ENCODE results near the gene BOK. TPM values are rescaled to one million over a fixed set of nuclear protein-coding genes. Genes with fewer than 3 reads are reported as not detected.

The BOK gene
- total RNA-seq, 1 donor from 2014 or later, result 6.9 TPM

- H3K4me3 Mint-ChIP-seq, result peak overlapping the region; percentile 86
- peaks cover 9% of the 10 kb centered on the region for H3K4me1 Mint-ChIP-seq
- H3K27ac Mint-ChIP-seq (ENCODE audit: unreplicated experiment), result no peak overlapping the region
- peaks cover 4% of the 10 kb centered on the region for H3K36me3 Mint-ChIP-seq (ENCODE audit: low read depth)
- peaks cover 33% of the 10 kb centered on the region for H3K27me3 Mint-ChIP-seq (ENCODE audit: low read depth)
- no peak for TF ChIP-seq CTCF (conservative IDR thresholded peaks at IDR 0.05)
- peaks cover 3% of the 10 kb centered on the region for H3K9me3 Mint-ChIP-seq
- no peak for DNase-seq (ENCODE audit: low read depth, low spot score)
Measured at GRCh38 chr2:241559323-241560161, 997 bp downstream of the BOK start.

GRCh38 chr2:241560162-241560882 lies 1.8 kb downstream of the BOK start:
- Mint-ChIP-seq H3K4me1 (peaks cover 9% of the 10 kb centered on the region), H3K9me3 (peaks cover 3% of the 10 kb centered on the region), H3K27ac (ENCODE audit: unreplicated experiment) (no peak overlapping the region), H3K27me3 (ENCODE audit: low read depth) (peaks cover 33% of the 10 kb centered on the region), H3K36me3 (ENCODE audit: low read depth) (peaks cover 4% of the 10 kb centered on the region), H3K4me3 (peak overlapping the region; percentile 86)
- TF ChIP-seq CTCF (conservative IDR thresholded peaks at IDR 0.05), result no peak
- no peak for DNase-seq (ENCODE audit: low read depth, low spot score)

- Mint-ChIP-seq H3K4me1 (peaks cover 9% of the 10 kb centered on the region), H3K4me3 (peak overlapping the region; percentile 86), H3K36me3 (ENCODE audit: low read depth) (peaks cover 4% of the 10 kb centered on the region), H3K27me3 (ENCODE audit: low read depth) (peaks cover 29% of the 10 kb centered on the region), H3K27ac (ENCODE audit: unreplicated experiment) (no peak overlapping the region), H3K9me3 (peaks cover 3% of the 10 kb centered on the region)
- TF ChIP-seq CTCF (conservative IDR thresholded peaks at IDR 0.05), result no peak
- DNase-seq (ENCODE audit: low read depth, low spot score), result no peak
Measured at GRCh38 chr2:241560883-241561474, 2.4 kb downstream of the BOK start.

GRCh38 chr2:241561832-241562231 lies 3.3 kb downstream of the BOK start:
- TF ChIP-seq CTCF (conservative IDR thresholded peaks at IDR 0.05), result no peak
- H3K4me3 Mint-ChIP-seq, result peak overlapping the region; percentile 34
- H3K27ac Mint-ChIP-seq (ENCODE audit: unreplicated experiment), result no peak overlapping the region
- H3K36me3 Mint-ChIP-seq (ENCODE audit: low read depth), result peaks cover 4% of the 10 kb centered on the region
- peaks cover 3% of the 10 kb centered on the region for H3K9me3 Mint-ChIP-seq
- DNase-seq (ENCODE audit: low read depth, low spot score), result no peak
- peaks cover 9% of the 10 kb centered on the region for H3K4me1 Mint-ChIP-seq
- peaks cover 24% of the 10 kb centered on the region for H3K27me3 Mint-ChIP-seq (ENCODE audit: low read depth)

- peaks cover 3% of the 10 kb centered on the region for H3K9me3 Mint-ChIP-seq
- DNase-seq (ENCODE audit: low read depth, low spot score), result no peak
- H3K27me3 Mint-ChIP-seq (ENCODE audit: low read depth), result peaks cover 21% of the 10 kb centered on the region
- H3K27ac Mint-ChIP-seq (ENCODE audit: unreplicated experiment), result no peak overlapping the region
- TF ChIP-seq CTCF (conservative IDR thresholded peaks at IDR 0.05), result no peak
- H3K4me1 Mint-ChIP-seq, result peaks cover 9% of the 10 kb centered on the region
- peak overlapping the region; percentile 34 for H3K4me3 Mint-ChIP-seq
- H3K36me3 Mint-ChIP-seq (ENCODE audit: low read depth), result peaks cover 3% of the 10 kb centered on the region
Measured at GRCh38 chr2:241562269-241562891, 3.8 kb downstream of the BOK start.
